ENCODE data around the gene CEP162. TPM values are rescaled to one million over a fixed set of nuclear protein-coding genes. Genes with fewer than 3 reads are reported as not detected.

Gene CEP162
- total and polyA plus RNA-seq, 2 experiments from 2014 or later, result 9.2 to 15.4 TPM

GRCh38 chr6:84227434-84228197 lies at the start of gene CEP162 (continued):
- TF ChIP-seq REST (IDR thresholded peaks at IDR 0.05; ENCODE audit: unreplicated experiment), result no peak
- no peak for TF ChIP-seq CREB1 (CRISPR knock-in tag; IDR thresholded peaks at IDR 0.05; ENCODE audit: low read depth)
- no peak for TF ChIP-seq NANOG (IDR thresholded peaks at IDR 0.05; ENCODE audit: borderline replicate concordance)
- no peak for TF ChIP-seq ZNF114 (CRISPR knock-in tag; IDR thresholded peaks at IDR 0.05)
- no peak for TF ChIP-seq EZH2phosphoT487 (IDR thresholded peaks at IDR 0.05; ENCODE audit: unreplicated experiment)
- TF ChIP-seq EZH2 (IDR thresholded peaks at IDR 0.05; ENCODE audit: low read depth, unreplicated experiment), result no peak

- no peak overlapping the region for H3K4me3 Mint-ChIP-seq
- H2AFZ ChIP-seq, result no peak overlapping the region
- no peak for TF ChIP-seq CREB1 (CRISPR knock-in tag; IDR thresholded peaks at IDR 0.05; ENCODE audit: low read depth)
- TF ChIP-seq ZNF462 (CRISPR knock-in tag; IDR thresholded peaks at IDR 0.05), result no peak
- TF ChIP-seq STAT1 (IDR thresholded peaks at IDR 0.05; ENCODE audit: unreplicated experiment), result no peak
- TF ChIP-seq EZH2 (IDR thresholded peaks at IDR 0.05; ENCODE audit: low read depth, unreplicated experiment), result no peak
- TF ChIP-seq EZH2phosphoT487 (IDR thresholded peaks at IDR 0.05; ENCODE audit: unreplicated experiment), result no peak
- TF ChIP-seq ZNF331 (CRISPR knock-in tag; IDR thresholded peaks at IDR 0.05; ENCODE audit: low read depth), result no peak
- TF ChIP-seq JUNB (IDR thresholded peaks at IDR 0.05; ENCODE audit: unreplicated experiment), result no peak
- TF ChIP-seq ZNF114 (CRISPR knock-in tag; IDR thresholded peaks at IDR 0.05), result no peak
- no peak for TF ChIP-seq POLR2AphosphoS5 (IDR thresholded peaks at IDR 0.05; ENCODE audit: low read depth)
- TF ChIP-seq CTCF (conservative IDR thresholded peaks at IDR 0.05; ENCODE audit: low read depth in 2 of 2), result no peak
Observed at GRCh38 chr6:84274856-84275255, 47.4 kb upstream of the CEP162 start.

More at GRCh38 chr6:84274856-84275255, 47.4 kb upstream of the CEP162 start:
- H3K4me1 ChIP-seq (ENCODE audit: insufficient read depth), result peaks cover 8% of the 10 kb centered on the region; the same call in 1 of the 2 replicates
- H3K79me2 ChIP-seq (replicated peaks; ENCODE audit: insufficient read depth), result no peaks in the 10 kb centered on the region
- H3K4me3 ChIP-seq, result no peak overlapping the region
- Mint-ChIP-seq H3K27me3 (ENCODE audit: insufficient read depth, low read depth, poor library complexity) (no peaks in the 10 kb centered on the region), H3K36me3 (ENCODE audit: low read depth) (no peaks in the 10 kb centered on the region), H3K9me3 (no peaks in the 10 kb centered on the region), H3K4me1 (peaks cover 6% of the 10 kb centered on the region; the same call in 2 of the 3 replicates), H3K27ac (no peak overlapping the region)
- H3K27me3 ChIP-seq (ENCODE audit: insufficient read depth), result no peaks in the 10 kb centered on the region
- no peak for DNase-seq (ENCODE audit: low spot score)
- H3K9me2 ChIP-seq (ENCODE audit: insufficient read depth), result no peaks in the 10 kb centered on the region
- H4K20me1 ChIP-seq (replicated peaks; ENCODE audit: insufficient read depth), result no peaks in the 10 kb centered on the region
- no peak overlapping the region for H3K27ac ChIP-seq (ENCODE audit: low read depth)
- no peaks in the 10 kb centered on the region for H3F3A ChIP-seq (replicated peaks; ENCODE audit: low read depth)
- H3K4me2 ChIP-seq, result no peak overlapping the region
- H3K36me3 ChIP-seq (ENCODE audit: insufficient read depth), result no peaks in the 10 kb centered on the region
- ATAC-seq, result no peak
